Activated T-cell treated with anti-CD3 and anti-CD28 coated beads for 4 hours (primary cell): ENCODE measurements around the gene JARID2.

Experiments
- DNase-seq: peaks from one replicate; pipeline ENCODE4 v3.0.0-alpha.2; 2020

Gene JARID2

GRCh38 chr6:15338476-15338875 lies 92.6 kb downstream of the JARID2 start:
- DNase-seq = no peak

DNA sequence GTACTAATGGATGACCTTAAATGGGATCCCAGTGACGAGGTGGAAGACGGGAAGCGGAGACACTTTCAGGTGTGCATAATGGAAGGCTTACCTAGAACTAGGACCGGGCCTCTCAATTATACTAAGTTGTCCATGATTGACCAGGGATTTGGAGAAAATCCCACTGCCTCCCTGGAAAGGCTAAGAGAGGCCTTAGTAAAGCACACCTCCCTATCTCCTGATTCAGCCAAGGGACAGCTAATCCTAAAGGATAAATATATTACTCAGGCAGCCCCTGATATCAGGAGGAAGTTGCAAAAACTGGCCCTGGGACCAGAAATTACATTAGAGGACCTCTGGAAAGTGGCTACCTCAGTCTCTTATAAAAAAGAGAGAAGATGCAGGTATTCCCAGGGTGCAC lies 93.2 kb downstream of the JARID2 start:
- DNase-seq = no peak

DNA sequence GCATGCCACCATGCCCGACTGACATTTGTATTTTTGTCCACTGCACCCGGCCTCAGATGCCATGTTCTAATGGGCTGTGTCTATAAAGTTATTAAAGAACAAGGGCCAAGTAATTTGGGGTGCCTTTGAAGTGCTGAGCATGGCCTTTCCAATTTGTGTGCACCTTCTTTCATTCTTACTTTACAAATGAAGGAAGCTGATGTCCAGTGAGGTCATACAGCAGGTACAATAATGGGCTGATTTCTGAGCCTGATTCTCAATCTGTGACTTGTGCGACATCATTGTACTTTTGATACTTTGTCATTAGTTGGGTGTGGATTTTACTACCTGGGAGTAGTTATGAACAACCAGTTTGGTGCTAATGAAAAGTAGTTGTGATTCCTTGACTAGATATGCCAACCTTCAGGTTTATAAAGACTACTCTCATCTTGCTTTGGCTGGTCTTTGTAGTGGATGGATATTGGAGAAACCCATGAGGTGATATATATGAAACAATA lies 94.3 kb downstream of the JARID2 start:
- no peak for DNase-seq

GRCh38 chr6:15340775-15341174 lies 94.9 kb downstream of the JARID2 start:
- DNase-seq = no peak

DNA sequence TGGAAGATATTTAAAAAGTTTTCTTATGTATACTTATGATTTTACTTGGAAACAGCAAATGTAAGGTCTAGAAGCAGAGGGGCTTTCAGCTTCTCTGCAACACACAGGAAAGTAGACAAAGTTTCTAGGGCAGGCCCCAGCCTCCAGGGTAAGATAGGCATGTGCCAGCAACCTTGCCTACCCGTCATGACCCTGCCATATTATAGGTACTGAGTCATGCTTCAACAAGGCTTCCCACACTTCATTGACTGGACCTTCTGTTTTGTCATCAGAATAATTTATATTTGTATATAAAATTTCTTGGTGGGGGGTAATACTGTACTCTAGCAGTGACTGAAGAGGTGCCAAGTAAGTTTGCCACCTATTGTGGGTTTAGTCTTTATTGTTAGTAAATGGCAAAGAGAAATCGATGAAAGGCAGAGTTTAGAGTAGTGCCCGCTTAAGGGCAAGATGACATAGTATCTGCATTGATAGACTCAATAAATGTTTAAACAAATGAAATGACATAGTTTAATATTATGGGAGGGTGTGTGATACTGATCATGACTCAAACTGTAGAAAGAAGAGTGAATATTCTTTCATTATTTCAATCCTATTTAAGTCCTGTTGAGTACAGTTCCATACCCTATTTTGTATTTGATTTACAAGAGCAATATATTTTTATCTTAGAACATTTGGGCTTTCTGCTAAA lies 95.6 kb downstream of the JARID2 start:
- no peak for DNase-seq

- no peak for DNase-seq
These were observed 96.2 kb downstream of the JARID2 start for GRCh38 chr6:15342114-15342513.

DNA sequence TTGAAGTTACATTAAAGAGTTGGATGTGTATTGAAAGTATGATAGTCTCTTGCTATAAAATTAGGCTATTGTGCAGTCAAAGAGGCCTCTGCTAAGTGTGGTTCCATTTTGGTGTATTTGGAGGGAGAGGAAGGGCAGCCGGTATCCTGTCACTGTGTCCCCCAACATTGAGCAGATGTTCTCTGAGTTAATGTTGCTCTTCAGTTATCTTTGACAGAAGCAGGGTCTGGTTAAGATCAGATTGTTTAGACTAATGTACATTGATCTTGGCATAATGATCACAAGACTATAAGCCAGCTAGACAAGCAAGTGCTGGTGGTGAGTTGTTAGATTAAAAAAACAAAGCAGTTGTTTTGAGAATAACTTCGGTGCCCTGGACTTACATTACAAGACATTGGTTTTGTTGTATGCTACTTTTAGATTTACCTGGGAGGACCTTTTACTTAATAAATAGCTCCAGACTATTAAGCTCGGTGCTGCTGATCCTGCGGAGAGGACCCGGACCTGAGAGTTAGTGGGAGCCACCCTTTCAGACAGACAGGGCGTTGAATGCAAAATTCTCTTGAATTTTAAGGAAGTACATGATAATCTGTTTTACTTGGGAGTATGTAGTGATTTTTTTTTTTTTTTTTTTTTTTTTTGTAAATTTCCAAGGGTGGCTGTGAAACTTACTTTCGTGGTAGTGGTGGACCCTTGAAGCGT lies 97.8 kb downstream of the JARID2 start:
- no peak for DNase-seq

DNA sequence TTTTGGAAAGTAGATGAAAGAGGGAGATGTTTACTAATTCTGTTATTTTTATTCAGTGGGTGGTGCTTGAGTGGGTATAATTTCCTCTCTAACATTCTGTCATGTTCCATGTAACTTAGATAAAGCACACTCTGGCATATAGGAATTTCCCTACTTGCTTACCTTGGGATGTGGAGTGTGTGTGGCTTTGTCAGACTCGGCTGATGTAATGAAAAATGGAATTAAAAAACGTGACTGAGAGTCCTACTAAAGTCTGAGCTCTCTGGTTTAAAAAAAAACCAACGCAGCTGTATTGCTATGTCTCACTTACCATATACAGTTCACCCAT lies 98.3 kb downstream of the JARID2 start:
- DNase-seq = no peak

DNA sequence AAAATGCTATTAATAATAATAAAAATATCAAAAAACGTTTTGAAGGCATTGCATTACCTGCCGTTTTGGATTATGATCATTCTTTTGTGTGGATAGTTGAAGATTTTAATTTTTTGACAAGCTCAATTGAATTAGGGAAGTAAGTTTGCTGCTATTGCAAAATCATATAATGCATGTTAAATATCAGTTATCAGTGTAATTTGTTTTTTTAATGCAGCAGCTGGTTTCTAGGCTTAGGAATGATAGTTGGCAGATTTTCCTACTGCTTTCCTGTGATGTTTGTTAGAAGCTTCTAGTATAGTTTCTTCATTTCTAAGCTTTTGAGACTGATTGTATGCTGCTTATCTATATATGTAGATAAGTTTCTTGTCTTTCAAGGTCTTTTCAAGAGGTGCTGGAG lies 99.0 kb downstream of the JARID2 start:
- no peak for DNase-seq

GRCh38 chr6:15346315-15346714 lies 100.4 kb downstream of the JARID2 start:
- DNase-seq = no peak

- DNase-seq = no peak
These were observed 102.7 kb downstream of the JARID2 start for GRCh38 chr6:15348528-15348927.

DNA sequence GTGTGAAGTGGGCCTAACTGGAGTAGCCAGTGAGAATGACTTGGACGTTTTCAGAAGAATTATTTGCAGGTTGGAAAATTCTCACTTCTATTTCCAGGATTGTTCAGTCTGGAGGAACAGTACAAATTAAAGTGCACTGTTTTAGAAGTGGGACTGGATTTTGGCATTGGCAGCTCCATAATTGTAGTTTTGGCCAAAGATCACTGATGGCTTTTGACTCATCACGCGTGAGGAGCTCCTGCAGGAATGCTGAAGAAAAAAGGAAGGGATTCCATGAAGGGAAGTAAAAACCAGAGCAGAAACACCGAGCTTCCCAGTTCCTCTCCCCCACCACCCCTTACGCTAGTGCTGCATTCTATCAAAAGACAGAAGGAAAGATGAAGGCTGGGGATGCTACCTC lies 103.5 kb downstream of the JARID2 start:
- DNase-seq = no peak

DNA sequence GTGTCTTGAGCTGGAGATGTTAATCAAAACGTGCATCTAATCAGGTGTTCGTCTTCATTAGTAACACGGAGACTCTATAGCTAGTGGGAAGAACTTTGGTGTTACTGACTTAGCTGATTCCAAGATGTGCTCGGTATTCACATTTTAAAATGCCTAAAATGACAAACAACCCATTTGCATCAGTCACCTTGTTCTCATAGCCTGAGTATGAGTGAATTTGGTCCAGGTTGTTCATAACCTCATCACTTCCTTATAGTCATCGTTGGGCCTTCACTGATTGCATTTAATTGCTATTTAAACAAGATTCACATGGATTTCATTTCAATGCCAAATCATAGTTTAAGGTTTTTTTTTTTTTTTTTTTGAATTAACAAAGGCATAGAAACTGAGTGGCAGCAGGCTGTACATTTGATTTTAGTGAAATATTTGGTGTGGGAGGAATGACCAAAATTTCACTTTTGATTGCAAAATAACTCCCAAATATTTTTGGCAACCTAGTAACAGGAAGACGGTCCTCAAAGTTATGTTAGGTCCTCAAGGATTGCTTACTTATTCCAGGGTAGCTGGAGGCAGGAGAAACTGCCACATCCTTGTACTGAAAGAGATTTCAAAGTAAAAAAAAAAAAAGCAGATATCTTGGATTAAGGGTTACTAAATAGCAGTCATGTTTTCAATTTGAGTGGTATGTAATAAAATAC lies 104.7 kb downstream of the JARID2 start:
- no peak for DNase-seq

DNA sequence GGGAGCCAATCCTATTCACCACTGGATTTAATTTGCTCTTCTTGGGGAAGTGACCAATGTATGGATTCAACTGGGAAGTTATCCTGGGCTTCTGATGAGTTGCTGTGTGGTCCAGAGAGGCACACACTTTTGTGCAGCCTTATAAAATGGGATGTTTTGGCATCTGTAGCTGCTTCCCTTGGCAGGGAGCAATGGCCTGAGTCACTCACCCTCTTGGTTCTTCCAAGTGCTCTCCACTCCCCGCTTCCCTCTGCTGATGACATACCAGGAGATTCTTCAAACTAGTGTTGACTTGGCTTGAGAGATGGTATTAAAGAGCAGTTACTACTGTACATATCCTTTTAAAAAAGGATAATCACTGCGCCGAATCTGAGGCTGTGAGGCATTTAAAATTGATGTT lies 105.8 kb downstream of the JARID2 start:
- DNase-seq = no peak

DNA sequence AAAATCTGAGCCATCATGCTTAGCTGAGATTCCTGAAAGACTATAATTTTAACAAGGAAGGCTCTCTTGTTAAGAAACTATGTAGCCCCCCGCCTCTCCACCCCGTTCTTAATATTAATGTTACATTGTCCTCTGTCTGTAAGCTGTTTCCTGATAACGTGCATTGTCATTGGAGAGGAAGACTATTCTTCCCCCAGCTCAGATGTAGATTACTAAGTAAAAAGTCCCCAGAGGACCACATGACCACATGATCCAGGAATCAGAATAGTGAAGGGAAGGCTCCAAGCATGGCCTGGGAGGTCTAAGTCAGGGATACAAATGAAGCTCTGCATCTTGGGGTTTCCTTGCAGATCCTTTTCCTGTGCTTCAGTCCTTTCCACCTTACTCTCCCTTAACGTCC lies 106.4 kb downstream of the JARID2 start:
- DNase-seq = no peak

- no peak for DNase-seq
These were observed 107.0 kb downstream of the JARID2 start for GRCh38 chr6:15352845-15353244.

GRCh38 chr6:15355683-15356099 lies 109.8 kb downstream of the JARID2 start:
- DNase-seq = no peak

GRCh38 chr6:15356179-15356578 lies 110.3 kb downstream of the JARID2 start:
- no peak for DNase-seq

- no peak for DNase-seq
These were observed 111.1 kb downstream of the JARID2 start for GRCh38 chr6:15356937-15357336.

GRCh38 chr6:15357782-15358181 lies 111.9 kb downstream of the JARID2 start:
- DNase-seq = no peak

DNA sequence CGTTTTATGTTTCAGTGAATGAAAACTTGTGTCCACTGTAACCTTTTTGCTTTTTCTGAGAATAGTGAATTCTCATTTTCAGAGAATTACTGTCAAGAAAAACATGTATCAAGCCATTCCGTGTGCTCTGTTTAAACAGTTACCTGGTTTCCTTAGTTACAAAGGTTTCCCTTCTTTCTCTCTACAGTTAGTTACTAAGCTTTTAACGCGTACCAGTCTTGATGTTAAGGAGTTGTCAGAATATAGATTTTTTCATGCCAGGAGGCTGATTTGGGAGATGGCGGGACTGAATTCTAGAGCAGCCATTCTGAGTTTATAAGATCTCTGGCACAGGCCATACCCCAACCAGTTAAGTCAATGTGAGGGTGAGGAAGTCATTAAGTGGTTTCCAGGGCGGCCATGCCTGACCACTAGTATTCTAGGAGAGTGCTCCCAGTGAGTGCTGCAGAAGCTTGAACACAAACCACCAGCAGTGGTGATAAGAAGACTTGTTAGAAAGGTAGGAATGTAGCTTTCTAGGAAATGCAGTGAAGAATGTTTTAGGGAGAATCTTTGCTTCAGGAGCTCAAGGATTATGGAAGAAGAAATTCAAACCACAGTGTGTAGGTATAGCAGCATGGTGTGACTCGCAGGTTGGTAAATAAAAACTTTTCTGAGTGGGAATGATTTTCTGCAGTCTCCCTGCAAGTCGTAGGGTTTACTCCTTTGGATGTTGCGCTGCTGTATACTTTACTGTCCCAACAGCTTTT lies 112.9 kb downstream of the JARID2 start:
- no peak for DNase-seq

DNA sequence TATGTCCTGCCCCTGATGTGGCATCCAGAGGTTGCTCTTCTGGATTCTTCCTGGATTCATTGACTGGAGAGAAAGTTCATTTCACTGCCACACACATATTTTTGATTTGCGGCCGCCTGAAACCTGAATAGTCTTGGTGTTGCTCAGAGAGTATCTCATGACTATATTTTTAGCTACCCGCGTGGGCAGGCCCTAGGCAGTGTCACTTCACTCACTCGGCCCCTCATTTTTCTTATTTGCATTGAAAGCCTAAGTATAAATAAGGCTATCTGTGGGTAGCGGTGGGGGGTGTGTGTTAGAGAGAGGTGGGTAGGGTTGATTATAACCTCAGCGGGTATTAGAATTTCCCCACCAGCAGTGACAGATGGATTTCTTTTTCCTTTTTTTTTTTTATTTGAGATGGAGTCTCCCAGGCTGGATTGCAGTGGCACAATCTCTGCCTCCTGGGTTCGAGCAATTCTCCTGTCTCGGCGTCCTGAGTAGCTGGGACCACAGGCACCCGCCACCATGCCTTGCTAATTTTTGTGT lies 113.5 kb downstream of the JARID2 start:
- no peak for DNase-seq

- no peak for DNase-seq
These were observed 114.4 kb downstream of the JARID2 start for GRCh38 chr6:15360300-15360699.
